IMR-90 (cell line): ENCODE measurements around the gene LMAN2L. TPM values are rescaled to one million over a fixed set of nuclear protein-coding genes. Genes with fewer than 3 reads are reported as not detected.

Experiments used
- ATAC-seq: fragments of 200-7000 bp; cut with Tn5 transposase; 2 replicates; pipeline ENCODE4 v1.9.1; 2020; ENCODE audit warnings: low read depth, mild to moderate bottlenecking, moderate library complexity
- BruUV-seq: library from RNA; stranded (reverse); fragments of 400-500 nt; replicated peaks from 2 replicates; lab custom pipeline; 2021; lab: Mats Ljungman, UMichigan
- CTCF ChIA-PET: fragments of 300-600 bp; formaldehyde crosslinking; extraction: SDS; loops from one replicate; lab custom pipeline; 2021; ENCODE audit warnings: antibody characterized with exemption; lab: Yijun Ruan, JAX
- POLR2A ChIA-PET: fragments of 300-600 bp; sonication (Branson Sonifier 250); formaldehyde crosslinking; loops from one replicate; lab custom pipeline; 2022; ENCODE audit warnings: antibody characterized with exemption; ENCODE audit not compliant: unreplicated experiment; lab: Charles Lee
- DNase-seq: peaks from one replicate; pipeline ENCODE4 v3.0.0; 2013
- H2AFZ ChIP-seq: replicated peaks from 2 replicates; pipeline ENCODE3; 2013; ENCODE audit warnings: low read length, mild to moderate bottlenecking; ENCODE audit not compliant: poor library complexity
- H2AK5ac ChIP-seq: 2 replicates; pipeline ENCODE4 v1.6.1; 2013; ENCODE audit warnings: low read depth, low read length, inconsistent platforms
- H2AK9ac ChIP-seq: replicated peaks from 2 replicates; pipeline ENCODE3; 2013; ENCODE audit warnings: mild to moderate bottlenecking, low read depth, low read length, moderate library complexity; ENCODE audit not compliant: poor library complexity
- H2BK120ac ChIP-seq: 2 replicates; pipeline ENCODE4 v1.6.1; 2013; ENCODE audit warnings: low read depth, low read length, inconsistent platforms
- H2BK15ac ChIP-seq: 3 replicates; pipeline ENCODE4 v1.6.1; 2013; ENCODE audit warnings: low read depth, low read length, inconsistent platforms
- H2BK20ac ChIP-seq: 2 replicates; pipeline ENCODE4 v1.6.1; 2013; ENCODE audit warnings: low read depth, mild to moderate bottlenecking, inconsistent platforms, low read length, moderate library complexity
- H2BK5ac ChIP-seq: 2 replicates; pipeline ENCODE4 v1.6.1; 2013; ENCODE audit warnings: mild to moderate bottlenecking, low read depth, low read length, inconsistent platforms; ENCODE audit not compliant: poor library complexity, severe bottlenecking
- H3K14ac ChIP-seq: replicated peaks from 2 replicates; pipeline ENCODE4 v1.6.1; 2013; ENCODE audit warnings: low read depth, low read length, inconsistent platforms
- H3K18ac ChIP-seq: 2 replicates; pipeline ENCODE4 v1.6.1; 2013; ENCODE audit warnings: low read depth, low read length, control low read depth
- H3K23ac ChIP-seq: 2 replicates; pipeline ENCODE4 v1.6.1; 2013; ENCODE audit warnings: low read depth, low read length, inconsistent platforms
- H3K27ac ChIP-seq: 2 replicates; pipeline ENCODE4 v1.5.1; 2013; ENCODE audit warnings: mild to moderate bottlenecking, control low read depth, low read length; ENCODE audit not compliant: insufficient read depth
- H3K27me3 ChIP-seq: 2 replicates; pipeline ENCODE4 v1.6.1; 2013; ENCODE audit warnings: low read length; ENCODE audit not compliant: control insufficient read depth, insufficient read depth
- H3K36me3 ChIP-seq: 2 replicates; pipeline ENCODE4 v1.6.1; 2013; ENCODE audit warnings: low read length, mixed read lengths; ENCODE audit not compliant: control insufficient read depth, insufficient read depth
- H3K4ac ChIP-seq: 2 replicates; pipeline ENCODE4 v1.6.1; 2013; ENCODE audit warnings: low read depth, low read length, inconsistent platforms
- H3K4me1 ChIP-seq: 2 replicates; pipeline ENCODE4 v1.6.1; 2013; ENCODE audit warnings: low read length, mixed read lengths; ENCODE audit not compliant: control insufficient read depth, insufficient read depth
- H3K4me2 ChIP-seq: 2 replicates; pipeline ENCODE4 v1.6.1; 2013; ENCODE audit warnings: low read depth, mild to moderate bottlenecking, control low read depth, low read length, moderate library complexity
- H3K4me3 ChIP-seq: 2 replicates; pipeline ENCODE4 v1.5.1; 2013; ENCODE audit warnings: low read depth, mild to moderate bottlenecking, control low read depth, low read length, moderate library complexity; ENCODE audit not compliant: insufficient read depth
- H3K56ac ChIP-seq: 2 replicates; pipeline ENCODE4 v1.6.1; 2013; ENCODE audit warnings: low read length, inconsistent platforms; ENCODE audit not compliant: insufficient read depth; ENCODE audit errors: extremely low read depth
- H3K79me1 ChIP-seq, 2 experiments: 2 replicates each; pipeline ENCODE4 v1.6.1; 2013; ENCODE audit warnings: low read length in 2 of 2, inconsistent platforms in 1 of 2, low read depth in 1 of 2
- H3K9ac ChIP-seq: 2 replicates; pipeline ENCODE4 v1.6.1; 2013; ENCODE audit warnings: low read depth, low read length, control low read depth
- H3K9me1 ChIP-seq: 2 replicates; pipeline ENCODE4 v1.6.1; 2013; ENCODE audit warnings: low read length, inconsistent platforms; ENCODE audit not compliant: insufficient read depth
- H3K9me3 ChIP-seq: 2 replicates; pipeline ENCODE4 v1.6.1; 2013; ENCODE audit warnings: low read length; ENCODE audit not compliant: control insufficient read depth, insufficient read depth
- H4K20me1 ChIP-seq: 2 replicates; pipeline ENCODE4 v1.6.1; 2013; ENCODE audit warnings: low read length, inconsistent platforms; ENCODE audit not compliant: insufficient read depth
- H4K5ac ChIP-seq: 2 replicates; pipeline ENCODE4 v1.6.1; 2013; ENCODE audit warnings: mild to moderate bottlenecking, low read depth, low read length, control low read depth
- H4K8ac ChIP-seq, 2 experiments: 2 replicates each; pipeline ENCODE4 v1.6.1; 2013; ENCODE audit warnings: low read depth in 2 of 2, low read length in 2 of 2, control low read depth in 1 of 2, inconsistent platforms in 1 of 2
- H4K91ac ChIP-seq: 2 replicates; pipeline ENCODE4 v1.6.1; 2013; ENCODE audit warnings: low read depth, low read length, inconsistent platforms; ENCODE audit not compliant: insufficient read depth
- BHLHE40 ChIP-seq: fragments of 150-350 bp; IDR thresholded peaks from 2 replicates; pipeline ENCODE4 v1.6.1; 2016; ENCODE audit warnings: mild to moderate bottlenecking, low read depth, low read length
- CHD1 ChIP-seq: IDR thresholded peaks from 2 replicates; pipeline ENCODE4 v1.6.1; 2012; ENCODE audit warnings: low read depth, low read length, improper control_type of control experiment
- FOS ChIP-seq: fragments of 150-350 bp; IDR thresholded peaks from 2 replicates; pipeline ENCODE4 v1.6.1; 2016; ENCODE audit warnings: low read depth, low read length
- MAFK ChIP-seq: IDR thresholded peaks from 2 replicates; pipeline ENCODE4 v1.6.1; 2012; ENCODE audit warnings: low read depth, low read length, improper control_type of control experiment
- MAZ ChIP-seq: IDR thresholded peaks from 2 replicates; pipeline ENCODE4 v1.6.1; 2012; ENCODE audit warnings: low read depth, mild to moderate bottlenecking, low read length, improper control_type of control experiment, moderate library complexity, borderline replicate concordance
- NFE2L2 ChIP-seq: fragments of 150-350 bp; IDR thresholded peaks from 2 replicates; pipeline ENCODE4 v1.6.1; 2016; ENCODE audit warnings: low read depth, mild to moderate bottlenecking, low read length
- POLR2A ChIP-seq: IDR thresholded peaks from 2 replicates; pipeline ENCODE4 v1.6.1; 2012; ENCODE audit warnings: mild to moderate bottlenecking, low read depth, low read length
- SMC3 ChIP-seq: fragments of 150-350 bp; IDR thresholded peaks from 2 replicates; pipeline ENCODE4 v1.6.1; 2016; ENCODE audit warnings: low read depth, mild to moderate bottlenecking, antibody characterized with exemption, low read length, moderate library complexity
- WGBS, 2 experiments: methylation state at CpG; one replicate each; pipeline versions ENCODE4 v1.1.5 to v1.1.7; 2013; ENCODE audit warnings: missing lambda C conversion rate in 2 of 2; ENCODE audit not compliant: insufficient read length in 1 of 2; ENCODE audit errors: extremely low coverage in 2 of 2; 5-methylcytosine and 5-hydroxymethylcytosine counted together
- dilution Hi-C: fragments of 300-500 bp; cut with HindIII; formaldehyde crosslinking; loops from one replicate; pipeline ENCODE4 v1.14.3; 2018; ENCODE audit warnings: low sequenced_read_pairs; ENCODE audit not compliant: unreplicated experiment
- in situ Hi-C: fragments of 300-500 bp; cut with MboI; formaldehyde crosslinking; loops from 3 replicates; pipeline ENCODE4 v1.14.3; 2019; ENCODE audit warnings: low sequenced_read_pairs, inconsistent platforms, mixed read lengths
- intact Hi-C: fragments of 100-400 bp; cut with micrococcal nuclease; formaldehyde crosslinking; loops from 2 replicates; pipeline ENCODE4 v1.10.0; 2022
- polyA plus RNA-seq, 3 experiments: library from polyadenylated mRNA; depleted of rRNA; stranded (reverse); fragments of >200 nt; gene quantifications; 2 replicates each; pipeline ENCODE4 v1.2.3, GENCODE V29; 2012; ENCODE audit warnings: low replicate concordance in 1 of 3
- total RNA-seq: library from RNA; depleted of rRNA; stranded (reverse); fragments of >200 nt; gene quantifications from 2 replicates; pipeline ENCODE4 v1.2.3, GENCODE V29; 2012

The LMAN2L gene
- total and polyA plus RNA-seq, 2 of the 4 experiments (the other 2 are of a cell fraction), result 22.5 to 22.9 TPM

DNA sequence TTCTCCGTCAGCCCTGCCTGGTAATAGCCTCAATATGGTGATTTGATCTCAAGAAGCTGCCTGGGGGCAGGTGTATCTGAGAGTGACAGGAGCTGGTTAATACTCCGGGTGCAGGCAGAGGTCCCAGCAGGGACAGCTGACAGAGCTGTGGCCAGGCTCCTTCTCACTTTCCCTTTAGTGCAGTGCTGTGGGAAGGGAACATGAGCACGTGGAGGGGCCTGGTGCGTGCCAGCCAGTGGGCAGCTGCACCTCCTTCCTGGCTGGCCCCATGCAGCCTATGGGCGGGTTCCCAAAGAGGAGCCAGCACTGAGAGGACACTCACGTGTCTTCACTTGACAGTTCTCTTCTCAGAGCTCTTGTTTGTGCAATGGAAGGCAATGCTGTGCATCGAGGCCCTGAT lies 29.9 kb upstream of the LMAN2L start:
- WGBS, 2 experiments, result no CpG with 5 or more reads among the region's 7 CpGs
- Histone ChIP-seq H3K9ac (no peak overlapping the region), H2BK120ac (no peak overlapping the region), H2AK5ac (no peak overlapping the region), H3K23ac (no peak overlapping the region), H4K5ac (no peak overlapping the region), H3K9me1 (peaks cover 9% of the 10 kb centered on the region; the same call in 1 of the 2 replicates), H3K18ac (no peak overlapping the region), H3K4ac (no peak overlapping the region), H3K27ac (no peak overlapping the region), H2BK5ac (no peak overlapping the region), H2AFZ (no peak overlapping the region), H4K20me1 (no peaks in the 10 kb centered on the region; the same call in 1 of the 2 replicates), H2BK20ac (no peak overlapping the region), H4K8ac (no peak overlapping the region), H2BK15ac (no peak overlapping the region), H3K4me1 (peaks cover 3% of the 10 kb centered on the region; the same call in 1 of the 2 replicates), H3K27me3 (no peaks in the 10 kb centered on the region), H2AK9ac (no peak overlapping the region), H3K36me3 (no peaks in the 10 kb centered on the region), H3K4me2 (no peak overlapping the region), H4K91ac (no peak overlapping the region), H3K79me1 (peaks cover 3 to 6% of the 10 kb centered on the region in 2 experiments; a peak in 2 of 4 replicates), H3K4me3 (no peak overlapping the region), H3K56ac (no peak overlapping the region), H3K9me3 (no peaks in the 10 kb centered on the region), H3K14ac (no peak overlapping the region)
- ATAC-seq (no peak), DNase-seq (no peak)
- intact Hi-C loops (no loop called here), dilution Hi-C loops (no loop called here), in situ Hi-C loops (no loop called here)
- TF ChIP-seq SMC3 (no peak), MAZ (no peak), FOS (no peak), BHLHE40 (no peak), NFE2L2 (no peak), CHD1 (no peak), POLR2A (no peak), MAFK (no peak)
- no TSS peak for BruUV-seq
- ChIA-PET POLR2A (no interaction called here), CTCF (no interaction called here)
